NCI-H748 (cell line): Measurements from ENCODE around the gene CBR1.
"Not testable (repeated sequence)": the region's sequence is repeated elsewhere in the genome, so short reads cannot be mapped to it uniquely, and the experiment has no call there.

ENCODE experiments used
- DNase-seq: peaks from one replicate; lab custom pipeline; 2025; ENCODE audit not compliant: unreplicated experiment; lab: John Stamatoyannopoulos, UW

The CBR1 gene

GRCh38 chr21:36047139-36047538 lies 22.7 kb upstream of the CBR1 start:
- DNase-seq = no peak

- DNase-seq = no peak
Observed at GRCh38 chr21:36048357-36048756, 21.5 kb upstream of the CBR1 start.

- no peak for DNase-seq
Observed at GRCh38 chr21:36052860-36053714, 16.7 kb upstream of the CBR1 start.

- DNase-seq = no peak
Observed at GRCh38 chr21:36053715-36054062, 16.1 kb upstream of the CBR1 start.

GRCh38 chr21:36055551-36055950 lies 14.3 kb upstream of the CBR1 start:
- DNase-seq = no peak

- peak; percentile 81 for DNase-seq
Observed at GRCh38 chr21:36059823-36060158, 10.0 kb upstream of the CBR1 start.

GRCh38 chr21:36060159-36060921 lies 9.5 kb upstream of the CBR1 start, which contains the start of gene SETD4:
TSS of gene SETD4 (minus strand) at chr21:36060526. CDS start at chr21:36058888, 1,638 bp downstream.
- peak; percentile 91 for DNase-seq

GRCh38 chr21:36061445-36061844 lies 8.4 kb upstream of the CBR1 start:
- DNase-seq = no peak

- DNase-seq = no peak
Observed at GRCh38 chr21:36063375-36064084, 6.3 kb upstream of the CBR1 start.

GRCh38 chr21:36064085-36064460 lies 5.8 kb upstream of the CBR1 start:
- DNase-seq = no peak

- DNase-seq = peak; percentile 35
Observed at GRCh38 chr21:36065497-36066036, 4.3 kb upstream of the CBR1 start.

GRCh38 chr21:36068748-36069398 lies 951 bp upstream of the CBR1 start:
- DNase-seq = no peak

GRCh38 chr21:36070999-36071398 lies 1.2 kb downstream of the CBR1 start:
- no peak for DNase-seq

GRCh38 chr21:36072453-36073162 lies 2.8 kb downstream of the CBR1 start:
- DNase-seq = no peak

GRCh38 chr21:36073181-36073580 lies 3.4 kb downstream of the CBR1 start:
- no peak for DNase-seq

GRCh38 chr21:36073911-36074310 lies 4.1 kb downstream of the CBR1 start:
- DNase-seq = not testable (repeated sequence)

- DNase-seq = no peak
Observed at GRCh38 chr21:36075171-36075570, 5.3 kb downstream of the CBR1 start.

- DNase-seq = no peak
Observed at GRCh38 chr21:36075953-36076352, 6.1 kb downstream of the CBR1 start.

GRCh38 chr21:36076878-36077655 lies 7.2 kb downstream of the CBR1 start:
- peak; percentile 7 for DNase-seq

- no peak for DNase-seq
Observed at GRCh38 chr21:36077758-36078157, 7.9 kb downstream of the CBR1 start.
